Effector memory CD8-positive, alpha-beta T cell (primary cell): ENCODE results near the gene RNF145.
A peak's percentile ranks its signal among the peaks of the same experiment; 100 is the strongest.
"Not testable (repeated sequence)": the region's sequence is repeated elsewhere in the genome, so short reads cannot be mapped to it uniquely, and the experiment has no call there.

Experiments
- ATAC-seq: fragments of 150-1000 bp; cut with Tn5 transposase; replicated peaks from 2 replicates; pipeline ENCODE4 v1.10.0; 2021; ENCODE audit warnings: mild to moderate bottlenecking, moderate library complexity
- DNase-seq, 3 experiments: peaks; one replicate each; pipeline ENCODE4 v3.0.0; 2021
- H3K27ac Mint-ChIP-seq, 2 donors: one replicate each; pipeline ENCODE4 v1.8.0; 2022; ENCODE audit warnings: mild to moderate bottlenecking in 2 of 2, mixed read lengths in 2 of 2, moderate library complexity in 2 of 2
- H3K27me3 Mint-ChIP-seq, 2 donors: one replicate each; pipeline ENCODE4 v1.8.0; 2022; ENCODE audit warnings: mixed read lengths in 2 of 2
- H3K36me3 Mint-ChIP-seq: one replicate; pipeline ENCODE4 v1.8.0; 2022; ENCODE audit warnings: mild to moderate bottlenecking, moderate library complexity, mixed read lengths; ENCODE audit not compliant: insufficient read depth
- H3K4me1 Mint-ChIP-seq, 2 donors: one replicate each; pipeline ENCODE4 v1.8.0; 2022; ENCODE audit warnings: low read depth in 2 of 2, mixed read lengths in 2 of 2
- H3K4me3 Mint-ChIP-seq, 2 donors: one replicate each; pipeline ENCODE4 v1.8.0; 2022; ENCODE audit warnings: mild to moderate bottlenecking in 2 of 2, mixed read lengths in 2 of 2, moderate library complexity in 2 of 2
- H3K9me3 Mint-ChIP-seq, 2 donors: one replicate each; pipeline ENCODE4 v1.8.0; 2022; ENCODE audit warnings: mixed read lengths in 2 of 2

RNF145 gene

GRCh38 chr5:159128070-159128541 is 81.2 kb downstream of the RNF145 start:
- ATAC-seq, result no peak
- H3K36me3 Mint-ChIP-seq, result no peaks in the 10 kb centered on the region

DNA sequence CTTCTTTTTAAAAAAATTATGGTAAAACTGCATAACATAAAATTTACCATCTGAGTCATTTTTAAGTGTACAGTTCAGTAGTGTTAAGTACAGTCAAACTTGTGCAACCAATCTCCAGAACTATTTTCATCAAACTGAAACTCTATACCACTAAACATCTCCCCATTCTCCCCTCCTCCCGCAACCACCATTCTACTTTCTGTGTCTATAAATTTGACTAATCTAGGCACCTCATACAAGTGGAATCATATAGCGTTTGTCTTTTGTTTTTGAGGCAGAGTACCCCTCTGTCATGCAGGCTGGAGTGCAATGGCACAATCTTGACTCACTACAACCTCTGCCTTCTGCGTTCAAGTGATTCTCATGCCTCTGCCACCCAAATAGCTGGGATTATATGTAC is 85.7 kb downstream of the RNF145 start:
- Mint-ChIP-seq H3K36me3 (no peaks in the 10 kb centered on the region), H3K9me3 (no peaks in the 10 kb centered on the region), H3K27me3 (peaks cover 0 to 16% of the 10 kb centered on the region in 2 donors), H3K4me1 (peaks cover 11 to 14% of the 10 kb centered on the region in 2 donors), H3K4me3 (no peak overlapping the region), H3K27ac (no peak overlapping the region)
- ATAC-seq, result no peak
- DNase-seq, result no peak

More at GRCh38 chr5:159128070-159128541, 81.2 kb downstream of the RNF145 start:
- Mint-ChIP-seq H3K4me1 (no peaks in the 10 kb centered on the region), H3K4me3 (no peak overlapping the region), H3K27ac (no peak overlapping the region), H3K27me3 (peaks cover 27 to 36% of the 10 kb centered on the region in 2 donors), H3K9me3 (no peaks in the 10 kb centered on the region)
- no peak for DNase-seq

GRCh38 chr5:159123189-159123588 is 86.2 kb downstream of the RNF145 start:
- no peak overlapping the region for H3K27ac Mint-ChIP-seq
- no peak for DNase-seq
- no peaks in the 10 kb centered on the region for H3K9me3 Mint-ChIP-seq
- H3K27me3 Mint-ChIP-seq, result peaks cover 0 to 15% of the 10 kb centered on the region in 2 donors
- H3K4me3 Mint-ChIP-seq, result no peak overlapping the region
- no peaks in the 10 kb centered on the region for H3K36me3 Mint-ChIP-seq
- H3K4me1 Mint-ChIP-seq, result peaks cover 11 to 14% of the 10 kb centered on the region in 2 donors
- no peak for ATAC-seq

DNA sequence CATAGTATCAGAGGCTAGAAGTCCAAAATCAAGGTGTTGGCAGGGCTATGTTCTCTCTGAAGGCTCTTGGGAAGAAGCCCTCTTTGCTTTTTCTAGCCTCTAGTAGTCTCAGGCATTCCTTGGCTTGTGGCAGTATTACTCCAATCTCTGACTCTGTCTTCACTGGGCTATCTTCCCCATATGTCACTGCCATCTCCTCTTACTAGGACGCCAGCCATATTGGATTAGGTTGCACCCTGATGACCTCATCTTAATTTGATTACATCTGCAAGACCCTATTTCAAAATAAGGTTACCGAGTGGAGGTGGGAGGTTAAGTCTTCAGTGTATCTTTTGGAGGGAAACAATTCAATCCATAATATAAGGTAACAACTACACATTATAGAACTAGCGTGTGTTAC is 88.3 kb downstream of the RNF145 start:
- H3K27me3 Mint-ChIP-seq, result peaks cover under 1 to 9% of the 10 kb centered on the region in 2 donors
- no peak for DNase-seq
- H3K4me3 Mint-ChIP-seq, result peak overlapping the region; percentile 42 to 62
- no peaks in the 10 kb centered on the region for H3K9me3 Mint-ChIP-seq
- H3K4me1 Mint-ChIP-seq, result peaks cover 11 to 14% of the 10 kb centered on the region in 2 donors
- peak overlapping the region; percentile 69 to 87 for H3K27ac Mint-ChIP-seq
- no peak for ATAC-seq
- H3K36me3 Mint-ChIP-seq, result no peaks in the 10 kb centered on the region

GRCh38 chr5:159120446-159120845 is 88.9 kb downstream of the RNF145 start:
- peak overlapping the region; percentile 69 to 87 for H3K27ac Mint-ChIP-seq
- DNase-seq (no peak), ATAC-seq (peak; percentile 91)
- no peaks in the 10 kb centered on the region for H3K36me3 Mint-ChIP-seq
- peak overlapping the region; percentile 42 to 62 for H3K4me3 Mint-ChIP-seq
- peaks cover 7 to 15% of the 10 kb centered on the region in 2 donors for H3K27me3 Mint-ChIP-seq
- H3K9me3 Mint-ChIP-seq, result no peaks in the 10 kb centered on the region
- H3K4me1 Mint-ChIP-seq, result peaks cover 11 to 14% of the 10 kb centered on the region in 2 donors

DNA sequence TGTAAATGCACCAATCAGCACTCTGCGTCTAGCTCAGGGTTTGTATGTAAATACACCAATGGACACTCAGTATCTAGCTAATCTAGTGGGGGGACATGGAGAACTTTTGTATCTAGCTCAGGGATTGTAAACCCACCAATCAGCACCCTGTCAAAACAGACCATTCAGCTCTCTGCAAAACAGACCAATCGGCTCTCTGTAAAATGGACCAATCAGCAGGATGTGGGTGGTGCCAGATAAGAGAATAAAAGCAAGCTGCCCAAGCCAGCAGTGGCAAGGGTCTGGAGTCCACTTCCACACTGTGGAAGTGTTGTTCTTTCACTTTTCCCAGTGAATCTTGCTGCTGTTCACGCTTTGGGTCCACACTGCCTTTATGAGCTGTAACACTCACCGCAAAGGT is 89.5 kb downstream of the RNF145 start:
- Mint-ChIP-seq H3K4me3 (peak overlapping the region; percentile 42 to 62), H3K4me1 (peaks cover 11 to 14% of the 10 kb centered on the region in 2 donors), H3K27me3 (peaks cover 7 to 17% of the 10 kb centered on the region in 2 donors), H3K27ac (peak overlapping the region; percentile 69 to 87)
- DNase-seq, ATAC-seq, H3K36me3 Mint-ChIP-seq, H3K9me3 Mint-ChIP-seq: not testable (repeated sequence)

- H3K27me3 Mint-ChIP-seq, result peaks cover 7 to 17% of the 10 kb centered on the region in 2 donors
Observed at GRCh38 chr5:159118958-159119659, 90.2 kb downstream of the RNF145 start.

GRCh38 chr5:159113405-159113804 is 95.9 kb downstream of the RNF145 start:
- DNase-seq (no peak), ATAC-seq (no peak)
- H3K4me1 Mint-ChIP-seq, result no peaks in the 10 kb centered on the region
- H3K36me3 Mint-ChIP-seq, result no peaks in the 10 kb centered on the region
- no peak overlapping the region for H3K4me3 Mint-ChIP-seq
- no peak overlapping the region for H3K27ac Mint-ChIP-seq
- no peaks in the 10 kb centered on the region for H3K9me3 Mint-ChIP-seq
- peaks cover 34 to 55% of the 10 kb centered on the region in 2 donors for H3K27me3 Mint-ChIP-seq

More at GRCh38 chr5:159118958-159119659, 90.2 kb downstream of the RNF145 start:
- ATAC-seq, H3K36me3 Mint-ChIP-seq, H3K4me3 Mint-ChIP-seq, H3K27ac Mint-ChIP-seq, H3K9me3 Mint-ChIP-seq, DNase-seq: not testable (repeated sequence)
- peaks cover 11 to 14% of the 10 kb centered on the region in 2 donors for H3K4me1 Mint-ChIP-seq

GRCh38 chr5:159112436-159112835 is 96.9 kb downstream of the RNF145 start:
- ATAC-seq (no peak), DNase-seq (no peak)
- Mint-ChIP-seq H3K4me1 (no peaks in the 10 kb centered on the region), H3K27ac (no peak overlapping the region), H3K36me3 (no peaks in the 10 kb centered on the region), H3K4me3 (no peak overlapping the region), H3K9me3 (no peaks in the 10 kb centered on the region), H3K27me3 (peaks cover 34 to 63% of the 10 kb centered on the region in 2 donors)
